Left lung (tissue), 14 donors: Measurements from ENCODE around the gene CHRNB4. TPM values are rescaled to one million over a fixed set of nuclear protein-coding genes. Genes with fewer than 3 reads are reported as not detected.

Experiments used
- ATAC-seq: fragments of 200-7000 bp; cut with Tn5 transposase; one replicate; pipeline ENCODE4 v1.9.1; 2020; ENCODE audit warnings: moderate library complexity
- DNase-seq, 4 donors: peaks; one replicate each; pipeline ENCODE4 v3.0.0-alpha.2; 2013 to 2020
- H3K27ac ChIP-seq, 2 donors: fragments of 200-600 bp; sonication (generic) in 1 of 2; one replicate each; pipeline versions ENCODE4 v1.5.0 to v1.8.0; 2020 to 2021
- H3K27me3 ChIP-seq, 2 donors: fragments of 200-600 bp; sonication (generic) in 1 of 2; one replicate each; pipeline versions ENCODE4 v1.5.0 to v1.8.0; 2020 to 2021
- H3K36me3 ChIP-seq, 2 donors: fragments of 200-600 bp; sonication (generic) in 1 of 2; one replicate each; pipeline versions ENCODE4 v1.5.0 to v1.8.0; 2020 to 2021
- H3K4me1 ChIP-seq, 2 donors: fragments of 200-600 bp; one replicate each; pipeline ENCODE4 v1.8.0; 2021
- H3K4me3 ChIP-seq, 2 donors: fragments of 200-600 bp; sonication (generic) in 1 of 2; one replicate each; pipeline versions ENCODE4 v1.5.0 to v1.8.0; 2020 to 2021; ENCODE audit warnings: mild to moderate bottlenecking in 1 of 2
- H3K9me3 ChIP-seq, 2 donors: fragments of 200-600 bp; sonication (generic) in 1 of 2; one replicate each; pipeline versions ENCODE4 v1.5.0 to v1.8.0; 2020 to 2021
- intact Hi-C, 2 donors: fragments of 100-400 bp; cut with DNase I; formaldehyde crosslinking; loops; one replicate each; pipeline versions ENCODE4 v1.11.2 to v1.14.2; 2022
- long read RNA-seq, 12 donors: library from polyadenylated mRNA in 2 of 12; unstranded in 2 of 12; transcript quantifications; one replicate each; pipeline ENCODE4 v2.0.0 and lab custom pipeline, GENCODE V29; 2019 to 2026
- polyA plus RNA-seq, 6 donors: library from polyadenylated mRNA; unstranded; fragments of 120-200 nt; gene quantifications; one replicate each; pipeline ENCODE4 v1.2.1, GENCODE V29; 2013; ENCODE audit not compliant: insufficient read length in 6 of 6
- total RNA-seq, 2 donors: library from RNA; stranded (reverse); fragmentation: NEBNext Ultra II Directional; extraction: Animal tissue kit (Norgen Biotek cat#: 25700); gene quantifications; one replicate each; pipeline ENCODE4 v1.2.1, GENCODE V29; 2021
- TF ChIP-seq, protein P1 (sequence below), 2 donors: fragments of 200-600 bp; sonication (generic) in 1 of 2; IDR thresholded peaks; one replicate each; pipeline versions ENCODE4 v1.5.0 to v1.8.0; 2021; ENCODE audit warnings: antibody characterized with exemption in 2 of 2
- donor health status: DM: no; HTN: yes; CAD: no.
- donor health status: DM: no; HTN: no; CAD: no.

CHRNB4 gene, protein sequence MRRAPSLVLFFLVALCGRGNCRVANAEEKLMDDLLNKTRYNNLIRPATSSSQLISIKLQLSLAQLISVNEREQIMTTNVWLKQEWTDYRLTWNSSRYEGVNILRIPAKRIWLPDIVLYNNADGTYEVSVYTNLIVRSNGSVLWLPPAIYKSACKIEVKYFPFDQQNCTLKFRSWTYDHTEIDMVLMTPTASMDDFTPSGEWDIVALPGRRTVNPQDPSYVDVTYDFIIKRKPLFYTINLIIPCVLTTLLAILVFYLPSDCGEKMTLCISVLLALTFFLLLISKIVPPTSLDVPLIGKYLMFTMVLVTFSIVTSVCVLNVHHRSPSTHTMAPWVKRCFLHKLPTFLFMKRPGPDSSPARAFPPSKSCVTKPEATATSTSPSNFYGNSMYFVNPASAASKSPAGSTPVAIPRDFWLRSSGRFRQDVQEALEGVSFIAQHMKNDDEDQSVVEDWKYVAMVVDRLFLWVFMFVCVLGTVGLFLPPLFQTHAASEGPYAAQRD
- total RNA-seq = not detected
- under 1 TPM; 0.24 to 0.40 (median 0.30) TPM for polyA plus RNA-seq
- long read RNA-seq, donor 1 = 0 reads
- long read RNA-seq, donor 2 = 0 reads
- long read RNA-seq, donor 3 = 0 reads
- long read RNA-seq, donor 4 = 0 reads
- long read RNA-seq, donor 5 = 0 reads
- long read RNA-seq, donor 6 = 0 reads
- long read RNA-seq, donor 7 = 0 reads
- long read RNA-seq, donor 8 = 0 reads
- long read RNA-seq, donor 9 = 0 reads
- long read RNA-seq, donor 10 = 0 reads
- long read RNA-seq, donor 11 = 0 reads
- long read RNA-seq, donor 12 = 0 reads

DNA sequence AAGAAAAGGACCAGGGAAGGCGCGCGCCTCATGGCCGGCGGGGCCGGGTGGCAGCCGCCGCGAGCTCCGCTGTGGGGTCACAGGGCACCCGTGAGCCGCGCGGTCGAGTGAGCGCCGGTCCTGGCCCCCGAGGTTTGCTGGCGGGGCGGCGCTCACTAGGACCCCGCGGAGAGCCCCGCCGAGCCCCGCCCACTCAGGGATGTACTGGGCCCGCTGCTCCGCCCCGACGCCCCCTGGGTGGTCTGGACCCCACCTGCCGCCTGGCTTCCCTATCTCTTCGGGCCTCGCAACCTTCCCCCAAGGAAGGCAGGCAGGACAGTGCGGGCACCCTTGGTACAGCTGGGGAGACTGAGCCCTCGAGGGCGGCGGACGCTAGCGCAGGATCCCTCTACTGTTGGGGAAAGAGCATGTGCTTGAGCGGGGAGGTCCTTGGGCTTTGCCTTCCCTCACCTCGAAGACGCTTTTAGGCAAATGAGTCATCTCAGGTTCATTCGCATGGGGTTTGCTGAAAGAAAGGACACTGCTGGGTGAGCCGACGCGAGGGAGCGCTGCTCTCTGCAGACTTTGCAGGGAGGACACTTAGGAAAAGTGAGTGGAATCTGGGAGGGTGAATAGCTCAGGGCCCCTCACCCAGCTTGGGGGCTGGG, at the start of gene CHRNB4:
Gene CHRNB4 (minus strand): TSS at position 109 of the 647 bp plus-strand sequence. CDS start 77 bp downstream, at position 32.
- peak; percentile 68 for ATAC-seq
- Histone ChIP-seq H3K4me3 (peak within 1 kb of the TSS; percentile 10 to 24), H3K9me3 (no peaks in the 10 kb centered on the region), H3K27ac (no peak within 1 kb of the TSS), H3K4me1 (peaks cover 5 to 8% of the 10 kb centered on the region in 2 donors), H3K27me3 (peaks cover 0 to 22% of the 10 kb centered on the region in 2 donors), H3K36me3 (no peaks in the 10 kb centered on the region)
- TF ChIP-seq, protein P1, sequence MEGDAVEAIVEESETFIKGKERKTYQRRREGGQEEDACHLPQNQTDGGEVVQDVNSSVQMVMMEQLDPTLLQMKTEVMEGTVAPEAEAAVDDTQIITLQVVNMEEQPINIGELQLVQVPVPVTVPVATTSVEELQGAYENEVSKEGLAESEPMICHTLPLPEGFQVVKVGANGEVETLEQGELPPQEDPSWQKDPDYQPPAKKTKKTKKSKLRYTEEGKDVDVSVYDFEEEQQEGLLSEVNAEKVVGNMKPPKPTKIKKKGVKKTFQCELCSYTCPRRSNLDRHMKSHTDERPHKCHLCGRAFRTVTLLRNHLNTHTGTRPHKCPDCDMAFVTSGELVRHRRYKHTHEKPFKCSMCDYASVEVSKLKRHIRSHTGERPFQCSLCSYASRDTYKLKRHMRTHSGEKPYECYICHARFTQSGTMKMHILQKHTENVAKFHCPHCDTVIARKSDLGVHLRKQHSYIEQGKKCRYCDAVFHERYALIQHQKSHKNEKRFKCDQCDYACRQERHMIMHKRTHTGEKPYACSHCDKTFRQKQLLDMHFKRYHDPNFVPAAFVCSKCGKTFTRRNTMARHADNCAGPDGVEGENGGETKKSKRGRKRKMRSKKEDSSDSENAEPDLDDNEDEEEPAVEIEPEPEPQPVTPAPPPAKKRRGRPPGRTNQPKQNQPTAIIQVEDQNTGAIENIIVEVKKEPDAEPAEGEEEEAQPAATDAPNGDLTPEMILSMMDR (IDR thresholded peaks at IDR 0.05) = no peak
- intact Hi-C loops = no loop called here
- DNase-seq = peak in 1 of 4 donors; percentile 19

DNA sequence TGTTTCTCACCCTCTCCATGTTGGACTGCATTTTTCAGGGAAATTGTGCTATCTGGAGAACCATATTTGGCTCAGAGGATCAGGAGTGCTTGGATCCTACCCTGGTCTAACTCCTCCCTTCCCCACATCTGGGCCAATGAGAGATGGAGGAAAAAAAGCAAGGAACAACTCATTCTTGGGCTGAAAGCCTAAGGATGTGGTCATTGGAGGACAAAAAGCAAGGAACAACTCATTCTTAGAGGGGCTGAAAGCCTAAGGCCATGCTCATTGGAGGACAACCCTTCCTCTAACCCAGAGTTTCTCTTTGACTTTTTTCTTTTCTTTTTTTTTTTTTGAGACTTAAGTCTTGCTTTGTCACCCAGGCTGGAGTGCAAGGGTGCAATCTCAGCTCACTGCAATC, 48.6 kb upstream of the CHRNB4 start:
- Histone ChIP-seq H3K27me3 (no peaks in the 10 kb centered on the region), H3K9me3 (no peaks in the 10 kb centered on the region), H3K4me3 (no peak overlapping the region), H3K4me1 (no peaks in the 10 kb centered on the region), H3K36me3 (no peaks in the 10 kb centered on the region), H3K27ac (no peak overlapping the region)
- intact Hi-C loops = no loop called here
- no peak for DNase-seq
- TF ChIP-seq, protein P1 (IDR thresholded peaks at IDR 0.05) = no peak
- no peak for ATAC-seq

DNA sequence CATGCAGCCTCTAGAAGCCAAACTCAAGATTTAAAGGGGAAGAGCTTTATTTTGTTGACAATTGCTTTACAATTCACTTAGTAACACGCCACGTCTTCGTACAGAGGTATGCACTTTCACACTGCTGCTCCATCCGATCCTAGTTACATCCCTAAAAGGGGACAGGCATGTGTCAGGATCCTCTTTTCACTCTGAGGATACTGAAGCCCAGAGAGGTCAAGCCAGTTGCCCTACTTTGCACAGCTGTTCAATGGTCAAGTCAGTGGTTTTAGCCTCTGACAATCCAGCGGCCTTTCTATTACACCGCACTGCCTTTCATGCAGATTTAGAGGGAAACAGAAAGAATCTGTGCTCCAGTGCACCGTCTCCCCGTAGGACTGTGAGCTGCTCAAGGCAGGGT, 44.9 kb upstream of the CHRNB4 start:
- ATAC-seq (no peak), DNase-seq (no peak)
- TF ChIP-seq, protein P1 (IDR thresholded peaks at IDR 0.05) = no peak
- H3K27me3 ChIP-seq = no peaks in the 10 kb centered on the region
- H3K27ac ChIP-seq = no peak overlapping the region
- H3K4me3 ChIP-seq = no peak overlapping the region
- H3K36me3 ChIP-seq = no peaks in the 10 kb centered on the region
- intact Hi-C loops = no loop called here
- H3K4me1 ChIP-seq = no peaks in the 10 kb centered on the region
- H3K9me3 ChIP-seq = no peaks in the 10 kb centered on the region

DNA sequence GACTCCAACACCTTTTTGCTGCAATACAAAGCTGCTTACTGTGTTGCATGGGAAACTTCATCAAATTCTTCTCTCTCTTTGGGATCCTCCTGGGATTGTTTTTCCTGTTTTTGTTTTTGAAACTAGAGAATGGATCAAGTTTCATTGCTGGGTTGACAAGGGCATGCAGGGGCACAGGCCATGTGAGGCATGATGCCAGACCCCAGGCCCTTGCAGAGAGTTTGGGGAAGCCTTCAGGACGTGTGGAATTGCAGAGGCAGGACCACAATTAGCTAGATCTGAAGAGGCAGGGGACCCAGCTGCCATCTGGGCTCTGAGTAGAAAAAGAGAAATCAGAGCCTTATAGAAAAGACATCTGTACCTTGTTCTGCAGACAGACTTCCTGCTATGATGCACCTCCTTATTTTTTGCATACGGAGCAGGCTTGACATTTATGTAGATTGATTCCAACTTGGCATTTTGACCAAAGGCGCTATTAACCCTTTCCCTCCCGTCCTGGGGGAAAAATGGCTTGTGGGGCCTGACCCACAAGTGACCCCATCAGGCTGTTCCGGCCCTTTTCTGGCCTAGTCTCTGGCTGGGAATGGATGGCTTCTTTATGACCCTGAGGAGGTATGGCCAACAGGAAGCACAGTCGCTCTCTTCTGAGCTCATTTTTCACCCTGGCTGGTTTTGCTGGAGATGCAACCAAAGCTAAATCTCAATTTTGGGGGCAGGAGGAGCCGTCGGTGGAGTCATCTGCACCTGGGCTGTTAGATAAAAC, 44.3 kb upstream of the CHRNB4 start:
- Histone ChIP-seq H3K36me3 (no peaks in the 10 kb centered on the region), H3K4me3 (no peak overlapping the region), H3K27me3 (no peaks in the 10 kb centered on the region), H3K9me3 (no peaks in the 10 kb centered on the region), H3K4me1 (no peaks in the 10 kb centered on the region), H3K27ac (no peak overlapping the region)
- no peak for ATAC-seq
- TF ChIP-seq, protein P1 (IDR thresholded peaks at IDR 0.05) = no peak
- no peak for DNase-seq
- intact Hi-C loops = no loop called here
